Esophagus muscularis mucosa (tissue), 3 donors: Measurements from ENCODE around the gene UGT1A5.

Source experiments
- POLR2A ChIP-seq: fragments of 450-650 bp; IDR thresholded peaks from one replicate; pipeline ENCODE4 v1.6.1; 2017; ENCODE audit warnings: antibody characterized with exemption, moderate library complexity, mild to moderate bottlenecking, low read depth
- TF ChIP-seq, protein P1 (sequence below), 3 experiments: fragments of 200-600 bp in 2 of 3; fragments of 450-650 bp in 1 of 3; sonication (generic) in 2 of 3; IDR thresholded peaks; one replicate each; pipeline ENCODE4 v1.5.1; 2017 to 2019; ENCODE audit warnings: antibody characterized with exemption in 3 of 3, mild to moderate bottlenecking in 2 of 3, moderate library complexity in 1 of 3

DNA sequence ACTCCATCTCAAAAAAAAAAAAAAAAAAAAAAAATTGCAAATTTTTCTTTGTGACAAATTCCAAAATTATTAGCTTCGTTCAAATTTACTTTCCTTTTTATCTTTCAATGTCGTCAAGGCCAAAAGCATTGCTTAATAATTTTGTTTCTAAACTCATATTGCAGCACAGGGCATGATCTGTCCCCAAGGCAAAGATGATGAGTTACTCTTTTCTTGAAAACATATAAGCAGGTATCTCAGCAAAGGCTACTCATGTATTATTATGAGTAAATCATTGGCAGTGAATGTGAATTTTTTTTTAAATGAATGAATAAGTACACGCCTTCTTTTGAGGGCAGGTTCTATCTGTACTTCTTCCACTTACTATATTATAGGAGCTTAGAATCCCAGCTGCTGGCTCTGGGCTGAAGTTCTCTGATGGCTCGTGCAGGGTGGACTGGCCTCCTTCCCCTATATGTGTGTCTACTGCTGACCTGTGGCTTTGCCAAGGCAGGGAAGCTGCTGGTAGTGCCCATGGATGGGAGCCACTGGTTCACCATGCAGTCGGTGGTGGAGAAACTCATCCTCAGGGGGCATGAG is 31.1 kb upstream of the UGT1A5 start, which contains the start of gene UGT1A7:
- no peak for TF ChIP-seq POLR2A
- TF ChIP-seq, protein P1, sequence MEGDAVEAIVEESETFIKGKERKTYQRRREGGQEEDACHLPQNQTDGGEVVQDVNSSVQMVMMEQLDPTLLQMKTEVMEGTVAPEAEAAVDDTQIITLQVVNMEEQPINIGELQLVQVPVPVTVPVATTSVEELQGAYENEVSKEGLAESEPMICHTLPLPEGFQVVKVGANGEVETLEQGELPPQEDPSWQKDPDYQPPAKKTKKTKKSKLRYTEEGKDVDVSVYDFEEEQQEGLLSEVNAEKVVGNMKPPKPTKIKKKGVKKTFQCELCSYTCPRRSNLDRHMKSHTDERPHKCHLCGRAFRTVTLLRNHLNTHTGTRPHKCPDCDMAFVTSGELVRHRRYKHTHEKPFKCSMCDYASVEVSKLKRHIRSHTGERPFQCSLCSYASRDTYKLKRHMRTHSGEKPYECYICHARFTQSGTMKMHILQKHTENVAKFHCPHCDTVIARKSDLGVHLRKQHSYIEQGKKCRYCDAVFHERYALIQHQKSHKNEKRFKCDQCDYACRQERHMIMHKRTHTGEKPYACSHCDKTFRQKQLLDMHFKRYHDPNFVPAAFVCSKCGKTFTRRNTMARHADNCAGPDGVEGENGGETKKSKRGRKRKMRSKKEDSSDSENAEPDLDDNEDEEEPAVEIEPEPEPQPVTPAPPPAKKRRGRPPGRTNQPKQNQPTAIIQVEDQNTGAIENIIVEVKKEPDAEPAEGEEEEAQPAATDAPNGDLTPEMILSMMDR (IDR thresholded peaks at IDR 0.05) = no peak
